Lower lobe of right lung (tissue), 2 donors: ENCODE measurements around the gene RAB11A. TPM values are rescaled to one million over a fixed set of nuclear protein-coding genes. Genes with fewer than 3 reads are reported as not detected.

Experiments
- ATAC-seq, 2 donors: fragments of 200-7000 bp; cut with Tn5 transposase; one replicate each; pipeline ENCODE4 v1.9.1; 2020 to 2022; ENCODE audit warnings: mild to moderate bottlenecking in 2 of 2, moderate library complexity in 2 of 2
- DNase-seq: peaks from one replicate; pipeline ENCODE4 v3.0.0-alpha.2; 2020
- H3K27ac ChIP-seq: fragments of 200-600 bp; one replicate; pipeline ENCODE4 v1.8.0; 2022
- H3K27me3 ChIP-seq: fragments of 200-600 bp; one replicate; pipeline ENCODE4 v1.8.0; 2022; ENCODE audit warnings: low read depth
- H3K36me3 ChIP-seq: fragments of 200-600 bp; one replicate; pipeline ENCODE4 v1.8.0; 2022; ENCODE audit warnings: mild to moderate bottlenecking
- H3K4me1 ChIP-seq: fragments of 200-600 bp; one replicate; pipeline ENCODE4 v1.8.0; 2022
- H3K4me3 ChIP-seq: fragments of 200-600 bp; one replicate; pipeline ENCODE4 v1.8.0; 2022; ENCODE audit warnings: mild to moderate bottlenecking
- H3K9me3 ChIP-seq: fragments of 200-600 bp; one replicate; pipeline ENCODE4 v1.8.0; 2022
- CTCF ChIP-seq: fragments of 200-600 bp; IDR thresholded peaks from one replicate; pipeline ENCODE4 v1.8.0; 2022; ENCODE audit warnings: antibody characterized with exemption, mild to moderate bottlenecking
- intact Hi-C: fragments of 100-400 bp; cut with DNase I; formaldehyde crosslinking; loops from one replicate; pipeline ENCODE4 v1.11.0; 2022
- total RNA-seq: library from RNA; stranded (reverse); fragmentation: NEBNext Ultra II Directional; extraction: Animal tissue kit (Norgen Biotek cat#: 25700); gene quantifications from one replicate; pipeline ENCODE4 v1.2.1, GENCODE V29; 2021
- donor health status: DM: no; HTN: yes; CAD: no; lungs with severe emphysema.

RAB11A gene
- total RNA-seq, 1 donor from 2014 or later = 218 TPM

- no peak for DNase-seq
- TF ChIP-seq CTCF = no peak
- Histone ChIP-seq H3K4me1 (peaks cover 26% of the 10 kb centered on the region), H3K9me3 (no peaks in the 10 kb centered on the region), H3K27me3 (no peaks in the 10 kb centered on the region), H3K36me3 (peaks cover 99% of the 10 kb centered on the region), H3K27ac (no peak overlapping the region), H3K4me3 (no peak overlapping the region)
- intact Hi-C loops = no loop called here
- no peak for ATAC-seq
Measured at GRCh38 chr15:65884511-65884910, 15.2 kb downstream of the RAB11A start.

- Histone ChIP-seq H3K4me3 (no peak overlapping the region), H3K36me3 (peaks cover 95% of the 10 kb centered on the region), H3K4me1 (peaks cover 26% of the 10 kb centered on the region), H3K27ac (no peak overlapping the region), H3K9me3 (no peaks in the 10 kb centered on the region), H3K27me3 (no peaks in the 10 kb centered on the region)
- no peak for ATAC-seq
- no peak for DNase-seq
- intact Hi-C loops = no loop called here
- no peak for TF ChIP-seq CTCF
Measured at GRCh38 chr15:65885668-65886218, 16.5 kb downstream of the RAB11A start.

GRCh38 chr15:65887565-65887964 is 18.3 kb downstream of the RAB11A start:
- no peak for ATAC-seq
- H3K36me3 ChIP-seq = peaks cover 94% of the 10 kb centered on the region
- intact Hi-C loops = no loop called here
- H3K9me3 ChIP-seq = no peaks in the 10 kb centered on the region
- H3K27ac ChIP-seq = no peak overlapping the region
- TF ChIP-seq CTCF = no peak
- no peaks in the 10 kb centered on the region for H3K27me3 ChIP-seq
- no peak overlapping the region for H3K4me3 ChIP-seq
- peaks cover 26% of the 10 kb centered on the region for H3K4me1 ChIP-seq
- DNase-seq = no peak

- no peaks in the 10 kb centered on the region for H3K27me3 ChIP-seq
- peaks cover 19% of the 10 kb centered on the region for H3K4me1 ChIP-seq
- no peak for TF ChIP-seq CTCF
- DNase-seq (no peak), ATAC-seq (no peak)
- peaks cover 92% of the 10 kb centered on the region for H3K36me3 ChIP-seq
- no peak overlapping the region for H3K27ac ChIP-seq
- no peaks in the 10 kb centered on the region for H3K9me3 ChIP-seq
- intact Hi-C loops = no loop called here
- no peak overlapping the region for H3K4me3 ChIP-seq
Measured at GRCh38 chr15:65888981-65889380, 19.7 kb downstream of the RAB11A start.

- Histone ChIP-seq H3K27me3 (no peaks in the 10 kb centered on the region), H3K4me1 (peaks cover 22% of the 10 kb centered on the region), H3K27ac (no peak overlapping the region), H3K36me3 (peaks cover 57% of the 10 kb centered on the region), H3K9me3 (no peaks in the 10 kb centered on the region), H3K4me3 (no peak overlapping the region)
- TF ChIP-seq CTCF = no peak
- intact Hi-C loops = no loop called here
- DNase-seq (no peak), ATAC-seq (no peak)
Measured at GRCh38 chr15:65893060-65893459, 23.8 kb downstream of the RAB11A start.

GRCh38 chr15:65896236-65896635 is 26.9 kb downstream of the RAB11A start:
- Histone ChIP-seq H3K27me3 (no peaks in the 10 kb centered on the region), H3K36me3 (peaks cover 50% of the 10 kb centered on the region), H3K4me3 (no peak overlapping the region), H3K27ac (no peak overlapping the region), H3K4me1 (peaks cover 14% of the 10 kb centered on the region), H3K9me3 (no peaks in the 10 kb centered on the region)
- no peak for DNase-seq
- TF ChIP-seq CTCF = no peak
- no peak for ATAC-seq
- intact Hi-C loops = no loop called here
